Natural killer cell (primary cell): Measurements from ENCODE around the gene BDKRB2. TPM values are rescaled to one million over a fixed set of nuclear protein-coding genes. Genes with fewer than 3 reads are reported as not detected.

ENCODE experiments used
- ATAC-seq, 3 donors: fragments of 150-1000 bp in 2 of 3; fragments of 200-7000 bp in 1 of 3; cut with Tn5 transposase; 1 replicate in 1 of 3; 2 replicates in 2 of 3; pipeline ENCODE4 v1.10.0; 2021; ENCODE audit warnings: mild to moderate bottlenecking in 2 of 3, moderate library complexity in 2 of 3
- DNase-seq, 2 donors: peaks; one replicate each; pipeline versions ENCODE4 v3.0.0 to v3.0.0-alpha.2; 2013 to 2021; ENCODE audit warnings: mixed read lengths in 1 of 2
- H3K27ac ChIP-seq: one replicate; pipeline ENCODE4 v1.5.1; 2013; ENCODE audit warnings: mild to moderate bottlenecking, low read length
- H3K27me3 ChIP-seq: one replicate; pipeline ENCODE4 v1.6.1; 2013; ENCODE audit warnings: low read length; ENCODE audit not compliant: control insufficient read depth, insufficient read depth
- H3K36me3 ChIP-seq: one replicate; pipeline ENCODE4 v1.6.1; 2013; ENCODE audit warnings: low read length; ENCODE audit not compliant: control insufficient read depth, insufficient read depth
- H3K4me1 ChIP-seq: one replicate; pipeline ENCODE4 v1.6.1; 2013; ENCODE audit warnings: low read length; ENCODE audit not compliant: control insufficient read depth, insufficient read depth
- H3K4me3 ChIP-seq: one replicate; pipeline ENCODE4 v1.5.1; 2013; ENCODE audit warnings: low read length
- H3K9me3 ChIP-seq: one replicate; pipeline ENCODE4 v1.6.1; 2013; ENCODE audit warnings: low read length; ENCODE audit not compliant: control insufficient read depth, insufficient read depth
- H3K27ac Mint-ChIP-seq, 2 donors: one replicate each; pipeline ENCODE4 v1.8.0; 2022; ENCODE audit warnings: mild to moderate bottlenecking in 2 of 2, mixed read lengths in 2 of 2, moderate library complexity in 1 of 2
- H3K27me3 Mint-ChIP-seq, 2 donors: one replicate each; pipeline ENCODE4 v1.8.0; 2022; ENCODE audit warnings: low read depth in 2 of 2, mixed read lengths in 2 of 2
- H3K36me3 Mint-ChIP-seq: one replicate; pipeline ENCODE4 v1.8.0; 2022; ENCODE audit warnings: mixed read lengths
- H3K4me1 Mint-ChIP-seq, 2 donors: one replicate each; pipeline ENCODE4 v1.8.0; 2022; ENCODE audit warnings: mixed read lengths in 2 of 2
- H3K4me3 Mint-ChIP-seq: one replicate; pipeline ENCODE4 v1.8.0; 2022; ENCODE audit warnings: mild to moderate bottlenecking, moderate library complexity, mixed read lengths
- H3K9me3 Mint-ChIP-seq, 2 donors: one replicate each; pipeline ENCODE4 v1.8.0; 2022; ENCODE audit warnings: mixed read lengths in 2 of 2
- WGBS: methylation state at CpG from one replicate; pipeline ENCODE4 v1.1.7; 2013; ENCODE audit warnings: missing lambda C conversion rate; ENCODE audit not compliant: insufficient coverage; 5-methylcytosine and 5-hydroxymethylcytosine counted together
- intact Hi-C: fragments of 100-400 bp; cut with micrococcal nuclease; formaldehyde crosslinking; loops from one replicate; pipeline ENCODE4 v1.14.2; 2022
- total RNA-seq, 4 donors: library from RNA; stranded (reverse); fragments of 120-200 nt in 1 of 4; gene quantifications; one replicate each; pipeline versions ENCODE4 v1.2.3 to v1.2.4, GENCODE V29; 2013 to 2022
- TF ChIP-seq, protein P1 (sequence below): fragments of 200-600 bp; IDR thresholded peaks from one replicate; pipeline ENCODE4 v1.8.0; 2022; ENCODE audit warnings: antibody characterized with exemption

Gene BDKRB2
- total RNA-seq, 3 donors from 2014 or later (not counting 1 experiment from before 2014, with no cell fraction given) = not detected

DNA sequence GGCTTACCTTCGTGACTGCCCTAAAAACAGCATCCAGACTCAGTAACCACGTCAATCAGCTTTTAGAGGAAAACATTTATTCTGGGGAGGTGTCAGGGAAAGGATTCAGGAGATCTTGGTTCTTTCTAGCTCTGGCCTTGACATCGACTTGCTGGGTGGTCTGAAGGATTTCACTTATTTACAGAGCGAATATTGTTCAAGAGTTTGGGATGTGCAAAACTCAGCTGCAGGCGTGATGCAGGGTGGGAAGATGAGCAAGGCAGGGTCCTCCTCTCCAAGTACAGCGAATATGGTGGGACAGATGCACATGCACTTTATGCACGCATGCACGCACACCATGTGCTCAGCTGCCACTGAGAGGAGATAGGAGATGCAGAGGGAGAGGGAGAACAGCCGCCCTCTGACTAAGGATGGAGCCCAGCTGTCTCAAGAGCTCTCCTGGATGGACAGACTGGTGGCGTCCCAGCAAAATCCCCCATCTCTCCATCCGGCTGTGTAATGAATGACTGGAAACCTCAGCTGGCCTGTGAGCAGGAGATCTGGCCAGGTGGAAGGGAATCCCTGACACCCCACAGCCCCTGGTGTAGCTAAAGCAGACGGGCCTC lies 27.0 kb downstream of the BDKRB2 start:
- H3K27me3 ChIP-seq = no peaks in the 10 kb centered on the region
- no peak overlapping the region for H3K27ac ChIP-seq
- intact Hi-C loops = no loop called here
- Mint-ChIP-seq H3K27me3 (no peaks in the 10 kb centered on the region), H3K9me3 (no peaks in the 10 kb centered on the region), H3K27ac (no peak overlapping the region), H3K4me3 (no peak overlapping the region), H3K4me1 (no peaks in the 10 kb centered on the region), H3K36me3 (no peaks in the 10 kb centered on the region)
- no peak overlapping the region for H3K4me3 ChIP-seq
- H3K4me1 ChIP-seq = no peaks in the 10 kb centered on the region
- DNase-seq (no peak), ATAC-seq (no peak)
- H3K36me3 ChIP-seq = no peaks in the 10 kb centered on the region
- TF ChIP-seq, protein P1, sequence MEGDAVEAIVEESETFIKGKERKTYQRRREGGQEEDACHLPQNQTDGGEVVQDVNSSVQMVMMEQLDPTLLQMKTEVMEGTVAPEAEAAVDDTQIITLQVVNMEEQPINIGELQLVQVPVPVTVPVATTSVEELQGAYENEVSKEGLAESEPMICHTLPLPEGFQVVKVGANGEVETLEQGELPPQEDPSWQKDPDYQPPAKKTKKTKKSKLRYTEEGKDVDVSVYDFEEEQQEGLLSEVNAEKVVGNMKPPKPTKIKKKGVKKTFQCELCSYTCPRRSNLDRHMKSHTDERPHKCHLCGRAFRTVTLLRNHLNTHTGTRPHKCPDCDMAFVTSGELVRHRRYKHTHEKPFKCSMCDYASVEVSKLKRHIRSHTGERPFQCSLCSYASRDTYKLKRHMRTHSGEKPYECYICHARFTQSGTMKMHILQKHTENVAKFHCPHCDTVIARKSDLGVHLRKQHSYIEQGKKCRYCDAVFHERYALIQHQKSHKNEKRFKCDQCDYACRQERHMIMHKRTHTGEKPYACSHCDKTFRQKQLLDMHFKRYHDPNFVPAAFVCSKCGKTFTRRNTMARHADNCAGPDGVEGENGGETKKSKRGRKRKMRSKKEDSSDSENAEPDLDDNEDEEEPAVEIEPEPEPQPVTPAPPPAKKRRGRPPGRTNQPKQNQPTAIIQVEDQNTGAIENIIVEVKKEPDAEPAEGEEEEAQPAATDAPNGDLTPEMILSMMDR = no peak
- no peaks in the 10 kb centered on the region for H3K9me3 ChIP-seq
- WGBS = 82% methylated on average over 12 of the region's 12 CpGs

DNA sequence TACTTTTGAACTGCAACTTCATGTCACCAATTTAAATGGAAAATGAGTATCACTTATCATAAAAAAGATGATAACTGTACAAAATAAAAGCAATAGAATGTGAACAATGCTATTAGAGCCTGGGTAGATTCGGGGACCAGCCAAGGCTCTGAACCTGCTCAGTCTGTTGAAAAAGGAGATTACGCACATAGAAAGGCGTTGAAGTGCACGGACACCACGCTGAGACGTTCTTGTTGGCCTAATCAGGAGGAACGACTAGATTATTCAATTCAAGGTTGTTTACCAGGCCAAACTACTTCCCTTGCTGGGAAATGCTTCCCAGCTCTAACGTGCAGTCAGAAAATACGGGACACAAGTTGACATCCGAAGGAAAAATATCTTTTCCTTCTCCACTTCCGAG lies 27.9 kb downstream of the BDKRB2 start:
- Mint-ChIP-seq H3K27me3 (no peaks in the 10 kb centered on the region), H3K4me3 (no peak overlapping the region), H3K4me1 (no peaks in the 10 kb centered on the region), H3K36me3 (no peaks in the 10 kb centered on the region), H3K27ac (no peak overlapping the region), H3K9me3 (no peaks in the 10 kb centered on the region)
- H3K9me3 ChIP-seq = no peaks in the 10 kb centered on the region
- H3K27me3 ChIP-seq = no peaks in the 10 kb centered on the region
- H3K4me3 ChIP-seq = no peak overlapping the region
- TF ChIP-seq, protein P1 = no peak
- ATAC-seq (no peak), DNase-seq (no peak)
- no peak overlapping the region for H3K27ac ChIP-seq
- no peaks in the 10 kb centered on the region for H3K4me1 ChIP-seq
- intact Hi-C loops = no loop called here
- WGBS = 84% methylated on average over 11 of the region's 11 CpGs
- no peaks in the 10 kb centered on the region for H3K36me3 ChIP-seq

DNA sequence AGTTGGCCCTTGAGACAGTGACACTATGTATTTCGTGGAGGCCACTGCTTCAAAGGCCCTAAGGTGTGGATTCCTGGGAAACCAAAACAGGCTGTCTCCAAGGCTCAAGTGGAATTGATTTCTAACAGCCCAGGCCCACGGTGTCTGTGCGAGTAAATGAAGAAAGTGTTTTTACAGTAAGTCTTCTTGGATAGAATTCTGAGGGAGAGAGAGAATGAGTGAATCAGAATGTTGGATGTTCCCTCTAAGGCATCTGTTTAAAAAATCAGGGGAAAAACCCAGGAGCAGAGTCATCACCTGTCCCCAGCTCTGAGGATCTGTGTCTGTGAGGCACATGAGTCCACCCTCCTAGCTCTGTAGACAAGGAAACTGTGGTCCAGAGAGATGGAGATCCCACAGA lies 29.0 kb downstream of the BDKRB2 start:
- intact Hi-C loops = no loop called here
- DNase-seq (no peak), ATAC-seq (no peak)
- WGBS = 76% methylated on average over 3 of the region's 3 CpGs
- TF ChIP-seq, protein P1 = no peak
- H3K4me1 ChIP-seq = no peaks in the 10 kb centered on the region
- Mint-ChIP-seq H3K27ac (no peak overlapping the region), H3K27me3 (no peaks in the 10 kb centered on the region), H3K36me3 (no peaks in the 10 kb centered on the region), H3K4me3 (no peak overlapping the region), H3K4me1 (no peaks in the 10 kb centered on the region), H3K9me3 (no peaks in the 10 kb centered on the region)
- no peaks in the 10 kb centered on the region for H3K36me3 ChIP-seq
- no peak overlapping the region for H3K27ac ChIP-seq
- no peaks in the 10 kb centered on the region for H3K9me3 ChIP-seq
- H3K4me3 ChIP-seq = no peak overlapping the region
- H3K27me3 ChIP-seq = no peaks in the 10 kb centered on the region

DNA sequence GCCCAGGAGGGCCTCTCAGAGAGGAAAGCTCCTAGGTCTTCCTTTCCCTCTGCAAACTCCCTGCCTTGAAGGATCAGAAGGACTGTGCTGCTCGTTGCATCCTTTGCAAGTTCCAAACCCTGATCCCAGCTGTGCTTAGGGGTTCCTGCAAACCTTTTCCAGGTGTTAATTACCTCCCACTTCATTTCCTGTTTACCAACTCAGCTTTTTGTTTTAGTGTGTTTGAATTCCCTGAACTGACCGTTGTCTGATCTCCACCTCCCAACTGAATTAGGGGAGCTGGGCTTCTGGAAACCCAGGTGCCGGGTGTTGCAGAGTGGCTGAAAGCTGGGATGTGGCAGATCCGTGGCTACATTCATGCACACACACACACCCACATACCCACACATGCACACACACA lies 30.8 kb downstream of the BDKRB2 start:
- Mint-ChIP-seq H3K36me3 (no peaks in the 10 kb centered on the region), H3K27me3 (no peaks in the 10 kb centered on the region), H3K4me1 (no peaks in the 10 kb centered on the region), H3K4me3 (no peak overlapping the region), H3K9me3 (no peaks in the 10 kb centered on the region), H3K27ac (no peak overlapping the region)
- TF ChIP-seq, protein P1 = no peak
- no peaks in the 10 kb centered on the region for H3K27me3 ChIP-seq
- H3K4me3 ChIP-seq = no peak overlapping the region
- intact Hi-C loops = no loop called here
- WGBS = 66% methylated on average over 3 of the region's 4 CpGs
- no peak for ATAC-seq
- H3K27ac ChIP-seq = no peak overlapping the region
- H3K36me3 ChIP-seq = no peaks in the 10 kb centered on the region
- H3K4me1 ChIP-seq = no peaks in the 10 kb centered on the region
- no peak for DNase-seq
- H3K9me3 ChIP-seq = no peaks in the 10 kb centered on the region
